Left forelimb (tissue), 1 donor: ENCODE measurements around the gene CASP2.
"Not testable (repeated sequence)": the region's sequence is repeated elsewhere in the genome, so short reads cannot be mapped to it uniquely, and the experiment has no call there.

Experiments
- DNase-seq: peaks from one replicate; pipeline ENCODE4 v3.0.0-alpha.2; 2018; ENCODE audit warnings: low spot score

Gene CASP2

GRCh38 chr7:143287935-143288826 lies at the start of gene CASP2:
Gene CASP2, plus strand, starts transcription at chr7:143288351. Its CDS starts 105 bp downstream, at chr7:143288456.
- peak; percentile 98 for DNase-seq

- no peak for DNase-seq
Measured at GRCh38 chr7:143239813-143240212, 48.3 kb upstream of the CASP2 start.

- no peak for DNase-seq
Measured at GRCh38 chr7:143240291-143241168, 47.6 kb upstream of the CASP2 start.

DNA sequence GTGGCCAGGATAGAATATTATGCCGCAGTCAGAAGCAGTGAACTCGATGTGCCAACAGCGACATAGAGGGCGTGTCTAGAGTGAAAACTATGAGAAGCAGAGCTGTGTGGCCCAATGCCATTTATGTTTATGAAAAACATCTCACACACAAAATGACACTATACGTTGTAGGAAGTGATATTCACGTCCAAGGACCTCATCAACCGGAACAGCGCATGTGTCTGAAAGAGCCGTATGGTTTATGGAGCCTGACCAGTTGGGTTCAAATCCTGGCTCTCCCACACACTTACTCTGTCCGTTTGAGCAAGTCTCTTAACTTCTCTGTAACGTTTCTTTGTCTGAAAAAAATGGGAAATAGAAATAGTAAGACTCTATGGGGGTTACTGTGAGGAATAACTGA lies 45.8 kb upstream of the CASP2 start:
- no peak for DNase-seq

- DNase-seq, result no peak
Measured at GRCh38 chr7:143243111-143243510, 45.0 kb upstream of the CASP2 start.

DNA sequence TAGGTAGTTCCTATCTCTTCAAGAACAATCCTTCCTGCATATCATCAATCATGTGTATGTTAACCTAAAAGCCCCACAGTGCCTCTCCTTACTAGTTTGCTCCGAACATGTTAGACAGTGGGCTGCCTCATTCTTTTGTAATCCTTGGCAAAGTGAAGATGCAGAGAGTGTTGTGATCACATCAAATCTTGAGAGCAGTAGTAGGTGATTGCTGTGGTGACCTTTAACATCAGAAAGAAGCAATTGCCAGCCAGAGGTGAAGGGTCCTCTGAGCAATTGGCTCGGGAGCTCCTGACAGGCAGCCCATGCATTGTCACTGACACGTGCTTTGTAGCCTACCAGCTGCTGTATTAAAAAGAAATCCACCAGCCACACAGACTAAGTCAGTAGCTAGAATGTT lies 44.5 kb upstream of the CASP2 start:
- DNase-seq, result no peak

DNA sequence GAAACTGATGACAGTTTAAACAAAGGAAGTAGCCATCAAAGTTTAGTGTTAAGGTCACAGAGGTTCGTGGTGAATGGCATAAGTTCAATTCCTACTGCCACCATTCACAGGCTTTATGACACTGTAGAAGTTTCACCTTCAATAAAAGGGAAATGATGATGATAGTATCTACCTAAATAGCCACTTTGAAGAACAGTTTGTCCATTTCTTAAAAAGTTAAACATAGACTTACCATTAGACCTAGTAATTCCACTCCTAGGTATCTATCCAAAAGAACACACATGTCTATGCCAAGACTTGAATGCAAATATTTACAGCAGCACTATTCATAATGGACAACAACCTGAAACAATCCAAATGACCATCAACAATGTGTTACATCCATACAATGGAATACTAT lies 43.8 kb upstream of the CASP2 start:
- DNase-seq, result no peak

DNA sequence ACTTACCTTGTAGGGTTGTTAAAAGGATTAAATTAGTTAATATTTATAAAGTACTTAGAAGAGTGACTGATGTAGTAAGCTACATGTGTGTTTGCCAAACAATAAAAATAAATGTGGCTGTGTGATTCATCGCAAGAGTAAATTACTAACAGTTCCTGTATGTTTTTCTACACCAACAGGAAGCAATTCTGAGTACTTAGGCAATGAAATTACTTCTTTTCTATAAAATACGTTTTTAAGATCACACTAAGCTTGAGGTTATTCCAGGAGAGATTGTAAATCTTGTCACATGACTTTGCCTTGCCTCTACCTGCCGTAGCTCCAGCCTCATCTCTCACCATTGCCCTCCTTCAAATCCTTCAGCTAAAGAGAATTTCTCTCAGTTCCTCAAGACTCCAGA lies 43.0 kb upstream of the CASP2 start:
- no peak for DNase-seq

DNA sequence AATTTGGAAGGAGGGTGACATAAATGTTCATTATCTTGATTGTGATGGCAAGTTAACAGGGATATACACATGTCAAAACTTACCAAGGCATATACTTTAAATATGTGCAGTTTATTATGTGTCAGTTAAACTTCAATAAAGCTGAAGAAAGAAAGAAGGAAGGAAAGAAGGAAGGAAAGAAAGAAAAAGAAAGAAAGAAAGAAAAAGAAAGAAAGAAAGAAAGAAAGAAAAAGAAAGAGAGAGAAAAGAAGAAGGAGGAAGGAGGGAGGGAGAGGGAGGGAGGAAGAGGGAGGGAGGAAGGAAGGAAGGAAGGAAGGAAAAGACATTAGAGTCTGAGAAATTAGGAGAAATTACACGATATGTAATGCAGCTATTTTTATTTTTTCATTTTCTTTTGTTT lies 40.8 kb upstream of the CASP2 start:
- DNase-seq, result no peak

- DNase-seq, result no peak
Measured at GRCh38 chr7:143248761-143249354, 39.3 kb upstream of the CASP2 start.

DNA sequence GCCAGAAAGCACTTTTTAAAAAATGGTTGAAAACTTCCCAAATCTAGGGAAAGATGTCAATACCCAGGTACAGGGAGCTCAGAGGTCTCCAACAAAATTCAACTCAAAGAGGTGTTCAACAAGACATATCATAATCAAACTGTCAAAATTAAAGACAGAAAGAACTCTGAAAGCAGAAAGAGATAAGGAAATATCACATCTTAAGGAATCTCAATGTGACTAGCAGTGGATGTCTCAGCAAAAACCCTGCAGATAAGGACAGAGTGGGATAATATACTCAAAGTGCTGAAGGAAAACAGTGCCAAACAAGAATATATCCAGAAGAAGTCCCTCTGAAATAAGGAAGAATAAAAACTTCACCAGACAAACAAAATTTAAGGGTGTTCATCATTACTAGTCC lies 38.0 kb upstream of the CASP2 start:
- DNase-seq, result no peak

DNA sequence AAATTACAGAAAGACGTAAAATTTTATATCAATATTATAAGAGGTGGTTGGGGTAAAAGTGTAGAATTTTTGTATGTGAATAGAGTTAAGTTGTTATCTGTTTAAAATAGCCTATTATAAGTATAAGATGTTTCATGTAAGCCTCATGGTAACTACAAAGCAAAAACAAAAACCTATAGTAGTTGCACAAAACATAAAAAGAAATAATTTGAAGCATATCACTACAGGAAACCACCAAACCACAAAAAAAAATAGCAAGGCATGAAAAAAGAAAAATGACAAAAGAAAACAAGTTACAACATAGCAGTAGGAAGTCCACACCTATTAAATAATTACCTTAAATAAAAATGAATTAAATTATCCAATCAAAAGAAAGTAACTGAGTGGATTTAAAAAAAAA lies 37.3 kb upstream of the CASP2 start:
- DNase-seq, result no peak

DNA sequence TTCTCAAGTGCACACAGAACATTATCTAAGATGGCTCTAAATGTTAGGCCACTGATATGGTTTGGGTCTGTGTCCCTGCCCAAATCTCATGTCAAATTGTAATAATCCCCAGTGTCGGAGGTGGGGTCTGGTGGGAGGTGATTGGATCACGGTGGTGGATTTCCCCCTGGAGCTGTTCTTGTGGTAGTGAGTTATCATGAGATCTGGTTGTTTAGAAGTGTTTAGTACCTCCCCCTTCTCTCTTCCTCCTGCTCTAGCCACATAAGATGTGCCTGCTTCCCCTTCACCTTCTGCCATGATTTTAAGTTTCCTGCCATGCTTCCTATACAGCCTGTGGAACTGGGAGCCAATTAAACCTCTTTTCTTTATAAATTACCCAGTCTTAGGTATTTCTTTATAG lies 36.1 kb upstream of the CASP2 start:
- no peak for DNase-seq

GRCh38 chr7:143255564-143255963 lies 32.6 kb upstream of the CASP2 start:
- no peak for DNase-seq

DNA sequence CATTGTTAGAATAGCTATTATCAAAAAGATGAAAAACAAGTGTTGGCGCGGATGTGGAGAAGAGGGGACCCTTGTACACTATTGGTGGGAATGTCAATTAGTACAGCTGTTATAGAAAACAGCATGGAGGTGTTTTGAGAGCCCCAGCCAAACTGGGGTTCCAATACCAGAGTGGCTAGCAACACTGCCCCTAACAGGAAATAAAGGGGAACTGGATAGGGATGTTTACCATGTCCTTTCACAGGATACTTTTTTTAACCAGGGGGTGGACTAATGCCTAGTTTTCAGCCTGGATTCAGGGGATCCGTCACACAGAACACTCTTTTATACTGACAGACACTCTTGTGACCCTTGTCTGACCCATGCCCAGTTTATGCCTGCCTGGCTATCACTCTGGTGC lies 31.8 kb upstream of the CASP2 start:
- DNase-seq, result no peak

DNA sequence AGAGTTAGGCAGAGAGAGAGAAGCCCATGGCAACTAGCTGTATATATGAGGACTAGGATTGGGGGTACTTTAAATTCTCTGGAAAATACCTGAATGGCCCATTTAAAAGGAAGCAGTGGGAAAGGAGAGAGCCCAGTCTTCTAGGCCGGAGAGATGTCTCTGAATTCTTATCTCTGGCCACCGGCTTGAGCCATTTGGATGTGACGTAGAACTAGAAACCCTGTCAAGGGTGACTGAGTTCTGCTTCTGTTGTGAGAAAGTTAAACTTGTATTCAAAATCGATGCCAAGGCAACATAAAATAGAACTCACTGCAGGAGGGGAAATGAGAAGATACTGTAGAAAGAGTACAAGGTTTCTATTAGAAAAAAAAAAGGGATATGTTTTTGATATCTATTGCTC lies 31.2 kb upstream of the CASP2 start:
- no peak for DNase-seq

DNA sequence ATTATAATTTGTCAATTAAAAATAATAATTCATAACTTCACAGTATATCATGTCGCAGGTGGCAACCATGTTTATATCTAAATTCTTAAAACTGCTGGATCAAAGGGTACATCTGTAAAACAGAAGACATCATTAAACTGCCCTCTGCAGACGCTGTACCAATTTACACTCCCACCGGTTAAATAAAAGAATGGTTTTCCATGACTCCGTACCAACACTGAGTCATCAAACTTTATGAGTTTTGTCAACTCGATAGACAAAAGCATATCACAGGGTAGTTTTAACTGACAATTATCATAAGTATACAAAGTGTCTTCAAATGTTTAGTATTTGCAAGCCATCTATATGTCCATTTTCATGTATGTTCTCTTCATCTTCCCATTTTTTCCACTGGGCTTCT lies 30.6 kb upstream of the CASP2 start:
- no peak for DNase-seq

DNA sequence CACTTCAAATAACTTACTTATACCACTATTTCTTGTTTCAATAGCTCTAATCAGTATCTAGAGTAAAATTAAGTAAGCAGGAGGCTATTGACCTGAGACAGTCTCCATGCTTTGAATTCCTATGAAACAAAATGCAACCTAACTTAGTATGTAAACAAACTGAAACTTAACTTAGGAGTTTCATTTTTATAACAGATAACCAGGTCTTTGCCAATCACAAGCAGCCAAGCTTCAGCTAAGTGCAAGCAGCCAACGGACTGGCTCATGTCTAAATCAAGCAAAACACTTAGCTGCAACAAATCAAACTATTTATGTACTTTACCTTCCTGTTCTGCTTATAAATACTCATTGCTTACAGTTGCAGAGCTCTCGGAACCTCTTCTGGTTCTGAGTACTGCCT lies 29.3 kb upstream of the CASP2 start:
- no peak for DNase-seq

- DNase-seq, result no peak
Measured at GRCh38 chr7:143259765-143260164, 28.4 kb upstream of the CASP2 start.

DNA sequence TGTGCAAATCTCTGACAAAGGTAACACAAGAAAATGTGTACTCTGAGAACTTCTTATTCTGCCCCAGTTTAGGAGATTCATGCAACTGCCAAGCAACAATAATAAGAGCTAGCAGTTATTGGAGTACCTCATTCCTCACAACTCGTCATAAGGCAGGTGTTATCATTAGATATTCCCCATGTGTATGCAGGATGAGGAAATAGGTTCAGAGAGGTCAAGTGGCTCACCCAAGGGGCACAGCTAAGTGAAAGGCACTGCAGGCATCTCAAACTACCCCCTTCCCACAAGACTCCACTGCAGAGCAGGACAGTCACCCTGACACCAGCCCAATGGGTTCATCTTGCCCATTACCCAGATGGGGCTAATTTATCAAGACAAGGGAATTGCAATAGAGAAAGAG lies 26.2 kb upstream of the CASP2 start:
- no peak for DNase-seq

GRCh38 chr7:143263266-143264195 lies 24.6 kb upstream of the CASP2 start, which contains the start of gene GSTK1:
Gene GSTK1, plus strand, starts transcription at chr7:143263441. Its CDS starts 73 bp downstream, at chr7:143263514.
- DNase-seq, result peak; percentile 88

DNA sequence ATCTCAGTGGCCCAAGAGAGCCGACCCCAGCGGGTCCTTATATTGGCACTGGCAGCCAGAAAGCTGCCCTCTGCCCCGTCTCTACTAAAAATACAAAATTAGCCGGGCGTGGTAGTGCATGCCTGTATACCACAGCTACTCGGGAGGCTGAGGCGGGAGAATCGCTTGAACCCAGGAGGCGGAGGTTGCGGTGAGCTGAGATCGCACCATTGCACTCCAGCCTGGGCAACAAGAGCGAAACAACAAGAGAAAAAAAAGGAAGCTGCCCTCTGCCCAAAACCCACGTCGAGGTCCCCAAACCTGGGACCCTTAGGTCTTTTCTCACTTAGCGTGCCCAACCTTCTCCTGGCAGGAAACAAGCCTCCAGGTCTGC lies 24.0 kb upstream of the CASP2 start:
- not testable (repeated sequence) for DNase-seq
